Duodenal mucosa (tissue), 2 donors: Measurements from ENCODE around the gene CDC34.

Source experiments
- H3K27ac ChIP-seq: one replicate; pipeline ENCODE4 v1.7.0; 2013; ENCODE audit warnings: low read depth, low read length
- H3K27me3 ChIP-seq, 2 donors: one replicate each; pipeline ENCODE4 v1.7.0; 2013; ENCODE audit warnings: low read length in 2 of 2, control low read depth in 1 of 2; ENCODE audit not compliant: insufficient read depth in 2 of 2, control insufficient read depth in 1 of 2
- H3K36me3 ChIP-seq, 2 donors: one replicate each; pipeline ENCODE4 v1.7.0; 2013; ENCODE audit warnings: low read length in 2 of 2, control low read depth in 1 of 2; ENCODE audit not compliant: insufficient read depth in 2 of 2, control insufficient read depth in 1 of 2
- H3K4me1 ChIP-seq, 2 donors: one replicate each; pipeline ENCODE4 v1.7.0; 2013; ENCODE audit warnings: low read length in 2 of 2, control low read depth in 1 of 2; ENCODE audit not compliant: insufficient read depth in 2 of 2, control insufficient read depth in 1 of 2
- H3K4me3 ChIP-seq, 2 donors: one replicate each; pipeline ENCODE4 v1.7.0; 2013; ENCODE audit warnings: low read length in 2 of 2, low read depth in 1 of 2
- H3K9ac ChIP-seq, 2 donors: one replicate each; pipeline ENCODE4 v1.7.0; 2013; ENCODE audit warnings: low read length in 2 of 2, low read depth in 1 of 2
- H3K9me3 ChIP-seq, 2 donors: one replicate each; pipeline ENCODE4 v1.7.0; 2013; ENCODE audit warnings: low read length in 2 of 2, control low read depth in 1 of 2; ENCODE audit not compliant: control insufficient read depth in 1 of 2

The CDC34 gene

GRCh38 chr19:524062-524674 is 7.4 kb upstream of the CDC34 start:
- H3K9me3 ChIP-seq = no peaks in the 10 kb centered on the region
- H3K4me3 ChIP-seq = no peak overlapping the region
- H3K27me3 ChIP-seq = peaks cover 3 to 13% of the 10 kb centered on the region in 2 donors

GRCh38 chr19:525029-525428 is 6.5 kb upstream of the CDC34 start:
- Histone ChIP-seq H3K4me3 (no peak overlapping the region), H3K27me3 (peaks cover 3 to 13% of the 10 kb centered on the region in 2 donors), H3K9me3 (no peaks in the 10 kb centered on the region), H3K9ac (no peak overlapping the region), H3K4me1 (no peaks in the 10 kb centered on the region), H3K36me3 (no peaks in the 10 kb centered on the region), H3K27ac (no peak overlapping the region)

More at GRCh38 chr19:524062-524674, 7.4 kb upstream of the CDC34 start:
- no peaks in the 10 kb centered on the region for H3K36me3 ChIP-seq
- H3K27ac ChIP-seq = no peak overlapping the region
- no peaks in the 10 kb centered on the region for H3K4me1 ChIP-seq
- H3K9ac ChIP-seq = no peak overlapping the region

- Histone ChIP-seq H3K9me3 (no peaks in the 10 kb centered on the region), H3K4me3 (no peak overlapping the region), H3K4me1 (no peaks in the 10 kb centered on the region), H3K36me3 (no peaks in the 10 kb centered on the region), H3K27me3 (peaks cover 3 to 13% of the 10 kb centered on the region in 2 donors), H3K9ac (no peak overlapping the region), H3K27ac (no peak overlapping the region)
Observed at GRCh38 chr19:525857-526419, 5.6 kb upstream of the CDC34 start.

- Histone ChIP-seq H3K27ac (peak overlapping the region; percentile 93), H3K36me3 (no peaks in the 10 kb centered on the region), H3K4me3 (peak overlapping the region; percentile 66 to 73), H3K9me3 (no peaks in the 10 kb centered on the region), H3K4me1 (peaks cover 12 to 14% of the 10 kb centered on the region in 2 donors), H3K9ac (peak overlapping the region; percentile 61 to 69), H3K27me3 (peaks cover 3 to 9% of the 10 kb centered on the region in 2 donors)
Observed at GRCh38 chr19:530134-531008, 1.2 kb upstream of the CDC34 start.

- H3K27me3 ChIP-seq = peaks cover 3 to 5% of the 10 kb centered on the region in 2 donors
- H3K9ac ChIP-seq = peak overlapping the region; percentile 61 to 69
- H3K36me3 ChIP-seq = peaks cover 0 to 3% of the 10 kb centered on the region in 2 donors
- peak overlapping the region; percentile 93 for H3K27ac ChIP-seq
- no peaks in the 10 kb centered on the region for H3K9me3 ChIP-seq
- peak overlapping the region; percentile 66 to 73 for H3K4me3 ChIP-seq
- peaks cover 12 to 14% of the 10 kb centered on the region in 2 donors for H3K4me1 ChIP-seq
Observed at GRCh38 chr19:531009-531752, 379 bp upstream of the CDC34 start.

GRCh38 chr19:532561-533363 is 1.2 kb downstream of the CDC34 start:
- peaks cover 0 to 15% of the 10 kb centered on the region in 2 donors for H3K36me3 ChIP-seq
- H3K9me3 ChIP-seq = no peaks in the 10 kb centered on the region
- peaks cover 0 to 2% of the 10 kb centered on the region in 2 donors for H3K27me3 ChIP-seq
- H3K4me1 ChIP-seq = peaks cover 12 to 14% of the 10 kb centered on the region in 2 donors
- peak overlapping the region; percentile 79 to 82 for H3K9ac ChIP-seq
- peak overlapping the region; percentile 75 to 89 for H3K4me3 ChIP-seq
- peak overlapping the region; percentile 62 for H3K27ac ChIP-seq

- Histone ChIP-seq H3K27ac (peak overlapping the region; percentile 62), H3K4me1 (peaks cover 12 to 14% of the 10 kb centered on the region in 2 donors)
Observed at GRCh38 chr19:533364-534058, 2.0 kb downstream of the CDC34 start.

GRCh38 chr19:534088-534487 is 2.5 kb downstream of the CDC34 start:
- peak overlapping the region in 1 of 2 donors; percentile 82 for H3K9ac ChIP-seq
- H3K4me1 ChIP-seq = peaks cover 12 to 14% of the 10 kb centered on the region in 2 donors
- no peaks in the 10 kb centered on the region for H3K9me3 ChIP-seq
- peak overlapping the region in 1 of 2 donors; percentile 75 for H3K4me3 ChIP-seq
- H3K27me3 ChIP-seq = no peaks in the 10 kb centered on the region
- peaks cover 0 to 28% of the 10 kb centered on the region in 2 donors for H3K36me3 ChIP-seq
- H3K27ac ChIP-seq = no peak overlapping the region

More at GRCh38 chr19:533364-534058, 2.0 kb downstream of the CDC34 start:
- H3K4me3 ChIP-seq = peak overlapping the region; percentile 75 to 89
- H3K9me3 ChIP-seq = no peaks in the 10 kb centered on the region
- no peaks in the 10 kb centered on the region for H3K27me3 ChIP-seq
- peaks cover 0 to 22% of the 10 kb centered on the region in 2 donors for H3K36me3 ChIP-seq
- peak overlapping the region; percentile 79 to 82 for H3K9ac ChIP-seq
